ENCODE measurements around the gene FBN1. TPM values are rescaled to one million over a fixed set of nuclear protein-coding genes. Genes with fewer than 3 reads are reported as not detected.

FBN1 gene
- total RNA-seq, 1 donor from 2014 or later: 102 TPM

DNA sequence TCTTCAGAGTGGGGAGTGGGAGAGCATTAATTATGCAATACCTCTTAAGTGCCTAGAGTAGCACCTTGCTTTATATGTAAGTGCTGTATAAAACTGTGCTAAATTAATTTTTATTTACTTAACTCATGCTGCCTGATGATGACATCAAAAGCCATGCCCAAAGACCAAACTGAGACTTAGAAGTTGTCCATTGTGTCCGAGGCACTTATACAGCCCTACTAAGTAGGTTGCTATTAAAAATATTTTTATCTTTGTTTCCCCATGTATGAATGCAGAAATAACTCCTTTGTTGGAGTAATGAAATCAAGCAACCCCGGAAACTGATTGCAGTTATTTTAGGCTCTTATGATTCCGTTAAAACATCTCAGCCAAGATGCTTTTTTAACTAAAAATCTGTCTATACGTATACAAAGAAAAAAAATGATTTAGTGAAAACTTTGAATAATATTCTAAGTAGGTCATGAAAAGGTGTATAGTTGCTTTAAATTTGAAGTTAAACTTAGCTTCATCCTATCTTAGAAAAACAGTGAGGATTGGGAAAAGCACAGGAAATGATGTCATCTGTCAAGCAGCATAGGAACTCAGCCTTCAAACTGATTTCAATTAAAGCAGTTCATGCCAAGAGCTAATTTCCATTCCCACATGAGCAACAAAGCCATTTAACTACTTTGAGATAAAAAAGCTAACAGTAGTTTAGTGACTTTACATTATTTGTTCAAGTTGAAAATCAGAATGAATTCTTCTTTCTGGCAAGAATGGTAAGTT, 43.0 kb downstream of the FBN1 start:
- DNase-seq (ENCODE audit: extremely low spot score in 2 of 2): no peak
- Histone ChIP-seq H3K36me3 (peaks cover 0 to 6% of the 10 kb centered on the region in 2 donors), H3K4me3 (no peak overlapping the region), H3K4me1 (peaks cover 33% of the 10 kb centered on the region), H3K9me3 (no peaks in the 10 kb centered on the region), H3K27ac (no peak overlapping the region), H3K27me3 (no peaks in the 10 kb centered on the region)
- intact Hi-C loops (cut with DNase I): no loop called here
- TF ChIP-seq, protein P1, sequence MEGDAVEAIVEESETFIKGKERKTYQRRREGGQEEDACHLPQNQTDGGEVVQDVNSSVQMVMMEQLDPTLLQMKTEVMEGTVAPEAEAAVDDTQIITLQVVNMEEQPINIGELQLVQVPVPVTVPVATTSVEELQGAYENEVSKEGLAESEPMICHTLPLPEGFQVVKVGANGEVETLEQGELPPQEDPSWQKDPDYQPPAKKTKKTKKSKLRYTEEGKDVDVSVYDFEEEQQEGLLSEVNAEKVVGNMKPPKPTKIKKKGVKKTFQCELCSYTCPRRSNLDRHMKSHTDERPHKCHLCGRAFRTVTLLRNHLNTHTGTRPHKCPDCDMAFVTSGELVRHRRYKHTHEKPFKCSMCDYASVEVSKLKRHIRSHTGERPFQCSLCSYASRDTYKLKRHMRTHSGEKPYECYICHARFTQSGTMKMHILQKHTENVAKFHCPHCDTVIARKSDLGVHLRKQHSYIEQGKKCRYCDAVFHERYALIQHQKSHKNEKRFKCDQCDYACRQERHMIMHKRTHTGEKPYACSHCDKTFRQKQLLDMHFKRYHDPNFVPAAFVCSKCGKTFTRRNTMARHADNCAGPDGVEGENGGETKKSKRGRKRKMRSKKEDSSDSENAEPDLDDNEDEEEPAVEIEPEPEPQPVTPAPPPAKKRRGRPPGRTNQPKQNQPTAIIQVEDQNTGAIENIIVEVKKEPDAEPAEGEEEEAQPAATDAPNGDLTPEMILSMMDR (IDR thresholded peaks at IDR 0.05): no peak
- TF ChIP-seq POLR2AphosphoS5 (IDR thresholded peaks at IDR 0.05; ENCODE audit: insufficient read depth in 1 of 2, low read depth in 1 of 2): no peak
- TF ChIP-seq POLR2A (IDR thresholded peaks at IDR 0.05): no peak

DNA sequence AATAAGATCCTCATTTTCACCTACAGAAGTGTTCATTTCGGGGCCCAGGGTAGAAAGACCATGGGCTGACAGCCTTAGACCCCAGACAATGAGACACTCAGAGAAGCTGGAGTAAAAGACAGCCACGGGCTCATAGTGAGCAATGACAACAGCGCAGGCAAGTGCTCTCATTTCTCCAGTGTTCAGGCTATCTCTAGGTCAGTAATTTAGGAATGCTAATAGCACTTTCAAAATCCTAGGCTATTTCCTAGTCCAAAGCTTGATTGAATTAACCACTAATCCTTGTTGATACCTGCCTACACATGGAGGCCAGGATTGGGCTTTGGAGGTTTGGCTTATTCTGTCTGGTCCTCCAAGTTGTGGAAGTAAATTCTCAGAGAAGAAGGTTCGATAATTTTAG, 44.4 kb downstream of the FBN1 start:
- TF ChIP-seq POLR2A (IDR thresholded peaks at IDR 0.05) (no peak), POLR2AphosphoS5 (IDR thresholded peaks at IDR 0.05; ENCODE audit: insufficient read depth in 1 of 2, low read depth in 1 of 2) (no peak)
- TF ChIP-seq, protein P1 (IDR thresholded peaks at IDR 0.05): no peak
- H3K27me3 ChIP-seq: no peaks in the 10 kb centered on the region
- no peak overlapping the region for H3K4me3 ChIP-seq
- intact Hi-C loops (cut with DNase I): no loop called here
- peaks cover 0 to 6% of the 10 kb centered on the region in 2 donors for H3K36me3 ChIP-seq
- no peak overlapping the region for H3K27ac ChIP-seq
- no peak for DNase-seq (ENCODE audit: extremely low spot score in 2 of 2)
- no peaks in the 10 kb centered on the region for H3K9me3 ChIP-seq
- peaks cover 40% of the 10 kb centered on the region for H3K4me1 ChIP-seq

DNA sequence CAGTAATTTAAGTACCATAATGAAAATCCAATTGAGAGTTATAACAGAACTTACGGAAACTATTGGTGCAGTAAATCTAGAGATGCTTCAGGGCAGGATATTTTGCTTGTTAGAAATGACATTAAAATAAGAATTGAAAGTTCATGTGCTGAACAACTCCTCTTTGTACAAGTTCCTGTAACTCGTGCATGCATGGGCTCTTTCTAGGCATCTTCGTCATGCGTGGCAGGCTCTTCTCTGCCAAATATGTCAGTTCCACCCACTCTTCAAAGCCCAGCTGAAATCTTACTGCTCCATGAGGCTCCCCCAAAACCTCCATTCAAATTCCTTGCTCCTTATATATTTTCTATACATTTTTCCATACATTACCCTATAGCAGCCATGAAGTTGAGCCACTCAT, 48.7 kb downstream of the FBN1 start:
- no peaks in the 10 kb centered on the region for H3K27me3 ChIP-seq
- intact Hi-C loops (cut with DNase I): no loop called here
- H3K4me3 ChIP-seq: no peak overlapping the region
- DNase-seq (ENCODE audit: extremely low spot score in 2 of 2): no peak
- TF ChIP-seq, protein P1 (IDR thresholded peaks at IDR 0.05): no peak
- no peak for TF ChIP-seq POLR2AphosphoS5 (IDR thresholded peaks at IDR 0.05; ENCODE audit: insufficient read depth in 1 of 2, low read depth in 1 of 2)
- no peak for TF ChIP-seq POLR2A (IDR thresholded peaks at IDR 0.05)
- H3K27ac ChIP-seq: no peak overlapping the region
- H3K9me3 ChIP-seq: no peaks in the 10 kb centered on the region
- peaks cover 13% of the 10 kb centered on the region for H3K4me1 ChIP-seq
- H3K36me3 ChIP-seq: peaks cover 0 to 6% of the 10 kb centered on the region in 2 donors

DNA sequence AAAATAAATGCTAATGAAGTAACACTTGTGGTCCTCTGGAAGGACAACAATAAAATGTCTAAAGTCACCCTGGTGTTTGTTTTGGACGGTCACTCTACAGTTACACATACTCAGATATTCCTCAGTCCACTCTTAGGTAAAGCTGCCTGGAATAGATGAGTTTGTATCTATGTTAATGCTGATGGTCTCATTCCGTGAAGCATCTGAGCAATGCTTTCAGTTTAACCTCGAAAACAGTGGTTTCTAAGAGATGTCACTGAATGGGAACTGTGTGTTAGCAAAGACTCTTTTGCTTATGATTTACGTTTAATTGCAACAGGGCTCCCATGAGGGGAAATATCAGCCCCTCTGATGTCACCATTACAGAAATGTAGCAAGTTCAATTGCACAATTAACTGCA, 49.1 kb downstream of the FBN1 start:
- H3K4me1 ChIP-seq: peaks cover 13% of the 10 kb centered on the region
- no peak for DNase-seq (ENCODE audit: extremely low spot score in 2 of 2)
- intact Hi-C loops (cut with DNase I): no loop called here
- H3K9me3 ChIP-seq: no peaks in the 10 kb centered on the region
- H3K27ac ChIP-seq: no peak overlapping the region
- TF ChIP-seq POLR2AphosphoS5 (IDR thresholded peaks at IDR 0.05; ENCODE audit: insufficient read depth in 1 of 2, low read depth in 1 of 2): no peak
- no peak for TF ChIP-seq POLR2A (IDR thresholded peaks at IDR 0.05)
- TF ChIP-seq, protein P1 (IDR thresholded peaks at IDR 0.05): no peak
- H3K27me3 ChIP-seq: no peaks in the 10 kb centered on the region
- H3K4me3 ChIP-seq: no peak overlapping the region
- H3K36me3 ChIP-seq: peaks cover 0 to 6% of the 10 kb centered on the region in 2 donors

DNA sequence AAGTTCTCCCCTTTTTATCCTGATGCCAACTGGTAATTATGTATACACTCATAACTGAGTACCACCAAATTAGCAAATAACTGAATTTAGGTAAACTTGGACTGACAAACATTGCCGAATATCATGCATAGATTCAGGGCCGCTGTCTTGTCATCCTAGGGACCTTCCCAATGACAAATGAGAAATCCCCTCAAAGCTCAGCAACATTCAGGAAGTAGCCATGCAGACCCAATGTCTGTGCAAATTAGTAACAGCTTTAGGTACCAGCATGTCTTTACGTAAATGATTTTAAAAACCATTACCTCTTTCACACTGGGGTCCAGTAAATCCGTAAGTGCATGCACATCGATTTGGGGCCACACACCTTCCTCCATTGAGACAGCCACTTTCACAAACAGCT, 49.5 kb downstream of the FBN1 start:
- no peaks in the 10 kb centered on the region for H3K27me3 ChIP-seq
- H3K9me3 ChIP-seq: no peaks in the 10 kb centered on the region
- H3K36me3 ChIP-seq: peaks cover 0 to 6% of the 10 kb centered on the region in 2 donors
- TF ChIP-seq, protein P1 (IDR thresholded peaks at IDR 0.05): no peak
- TF ChIP-seq POLR2A (IDR thresholded peaks at IDR 0.05) (no peak), POLR2AphosphoS5 (IDR thresholded peaks at IDR 0.05; ENCODE audit: insufficient read depth in 1 of 2, low read depth in 1 of 2) (no peak)
- intact Hi-C loops (cut with DNase I): no loop called here
- no peak overlapping the region for H3K27ac ChIP-seq
- DNase-seq (ENCODE audit: extremely low spot score in 2 of 2): no peak
- no peak overlapping the region for H3K4me3 ChIP-seq
- peaks cover 13% of the 10 kb centered on the region for H3K4me1 ChIP-seq

Data from vagina (tissue), 2 donors.